Activated CD8-positive, alpha-beta memory T cell treated with anti-CD3 and anti-CD28 coated beads, Interleukin-2, amount 50 U/mL, for 24 hours (primary cell): ENCODE measurements around the gene C5orf15.
"Not testable (repeated sequence)": the region's sequence is repeated elsewhere in the genome, so short reads cannot be mapped to it uniquely, and the experiment has no call there.

Experiments used
- DNase-seq: peaks from one replicate; pipeline ENCODE4 v3.0.0-alpha.2; 2020; ENCODE audit errors: extremely low read depth

C5orf15 gene

GRCh38 chr5:133938039-133938821 is 30.2 kb downstream of the C5orf15 start:
- no peak for DNase-seq

GRCh38 chr5:133937628-133938027 is 30.8 kb downstream of the C5orf15 start:
- DNase-seq: not testable (repeated sequence)

GRCh38 chr5:133936651-133937015 is 31.8 kb downstream of the C5orf15 start:
- no peak for DNase-seq

- not testable (repeated sequence) for DNase-seq
Observed at GRCh38 chr5:133935991-133936650, 32.3 kb downstream of the C5orf15 start.

GRCh38 chr5:133935667-133935940 is 32.8 kb downstream of the C5orf15 start:
- DNase-seq: no peak

- no peak for DNase-seq
Observed at GRCh38 chr5:133934822-133935666, 33.4 kb downstream of the C5orf15 start.

GRCh38 chr5:133934311-133934710 is 34.1 kb downstream of the C5orf15 start:
- no peak for DNase-seq

GRCh38 chr5:133933670-133934295 is 34.6 kb downstream of the C5orf15 start:
- DNase-seq: no peak

- DNase-seq: no peak
Observed at GRCh38 chr5:133933169-133933509, 35.3 kb downstream of the C5orf15 start.

GRCh38 chr5:133932441-133933168 is 35.8 kb downstream of the C5orf15 start:
- no peak for DNase-seq

- no peak for DNase-seq
Observed at GRCh38 chr5:133931546-133931945, 36.9 kb downstream of the C5orf15 start.

GRCh38 chr5:133930813-133931090 is 37.7 kb downstream of the C5orf15 start:
- DNase-seq: no peak

- peak; percentile 56 for DNase-seq
Observed at GRCh38 chr5:133930061-133930812, 38.2 kb downstream of the C5orf15 start.

GRCh38 chr5:133928587-133929393 is 39.6 kb downstream of the C5orf15 start:
- no peak for DNase-seq

GRCh38 chr5:133927300-133928180 is 40.9 kb downstream of the C5orf15 start:
- DNase-seq: no peak

GRCh38 chr5:133926489-133927299 is 41.7 kb downstream of the C5orf15 start:
- DNase-seq: no peak

GRCh38 chr5:133925866-133926488 is 42.4 kb downstream of the C5orf15 start:
- DNase-seq: no peak

GRCh38 chr5:133925269-133925668 is 43.2 kb downstream of the C5orf15 start:
- no peak for DNase-seq
